IPS-18c (cell line): ENCODE measurements around the gene SS18L1.

Experiments
- H3K4me3 ChIP-seq: 2 replicates; pipeline ENCODE4 v1.7.0; 2013; ENCODE audit warnings: low read depth, mild to moderate bottlenecking, low read length, moderate library complexity; ENCODE audit not compliant: insufficient read depth
- H3K9me3 ChIP-seq: one replicate; pipeline ENCODE4 v1.6.1; 2013; ENCODE audit warnings: mild to moderate bottlenecking, low read length, moderate library complexity; ENCODE audit not compliant: control insufficient read depth, insufficient read depth

Gene SS18L1

DNA sequence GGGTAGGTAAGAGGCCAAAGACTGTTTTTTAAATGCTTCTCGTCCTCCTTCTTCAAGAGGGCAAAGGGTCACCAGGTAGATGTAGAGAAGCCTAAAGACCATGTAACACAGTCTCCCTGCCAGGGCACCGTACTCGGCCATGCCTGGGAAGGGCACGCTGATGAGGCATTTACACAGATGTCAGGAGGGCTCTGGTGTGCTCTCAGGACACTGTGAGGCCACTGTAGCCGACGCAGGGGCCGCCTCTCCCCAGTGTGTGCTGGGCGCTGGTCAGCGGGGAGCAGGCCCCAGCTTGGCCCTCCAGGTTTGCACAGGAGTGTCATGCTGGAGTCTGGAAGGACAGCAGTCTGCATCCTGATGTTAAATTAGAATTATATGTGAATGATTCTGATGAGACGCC, 32.1 kb downstream of the SS18L1 start:
- H3K9me3 ChIP-seq, result no peaks in the 10 kb centered on the region
- no peak overlapping the region for H3K4me3 ChIP-seq

DNA sequence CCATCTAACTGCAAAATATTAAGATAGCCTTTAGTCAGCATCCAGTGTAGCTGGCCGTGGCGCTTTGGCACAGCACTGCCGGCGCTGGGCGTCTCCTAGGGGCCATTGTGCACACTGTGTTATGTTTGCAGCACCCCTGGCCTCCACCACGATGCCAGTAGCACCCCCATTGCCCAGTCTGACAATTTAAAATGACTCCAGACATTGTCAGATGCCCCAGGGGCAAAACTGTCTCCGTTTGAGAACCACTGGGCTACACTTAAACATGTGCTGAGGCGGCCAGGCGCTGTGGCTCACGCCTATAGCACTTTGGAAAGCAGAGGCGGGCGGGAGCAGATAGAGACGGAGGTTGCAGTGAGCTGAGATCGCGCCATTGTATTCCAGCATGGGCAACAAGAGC, 33.3 kb downstream of the SS18L1 start:
- H3K4me3 ChIP-seq, result no peak overlapping the region
- no peaks in the 10 kb centered on the region for H3K9me3 ChIP-seq

DNA sequence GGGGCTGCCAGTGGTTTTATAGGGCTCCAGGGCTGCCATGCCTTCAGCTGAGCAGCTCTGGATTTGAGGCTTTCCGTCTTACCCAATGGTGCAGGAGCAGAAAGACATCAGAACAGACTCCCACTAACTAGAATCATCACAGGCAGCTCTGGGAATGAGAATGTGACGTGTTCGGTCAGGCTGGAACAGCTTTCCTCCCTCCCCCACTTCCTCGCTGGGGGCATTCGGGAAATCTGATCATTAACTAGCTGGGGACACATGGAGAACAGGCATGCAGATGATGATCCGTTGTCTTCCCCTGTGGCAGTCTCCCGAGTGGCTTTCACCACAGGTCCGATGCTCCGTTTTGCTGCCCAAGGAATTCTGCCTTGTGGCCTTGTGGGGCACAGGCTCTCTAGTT, 33.7 kb downstream of the SS18L1 start:
- Histone ChIP-seq H3K4me3 (no peak overlapping the region), H3K9me3 (no peaks in the 10 kb centered on the region)

DNA sequence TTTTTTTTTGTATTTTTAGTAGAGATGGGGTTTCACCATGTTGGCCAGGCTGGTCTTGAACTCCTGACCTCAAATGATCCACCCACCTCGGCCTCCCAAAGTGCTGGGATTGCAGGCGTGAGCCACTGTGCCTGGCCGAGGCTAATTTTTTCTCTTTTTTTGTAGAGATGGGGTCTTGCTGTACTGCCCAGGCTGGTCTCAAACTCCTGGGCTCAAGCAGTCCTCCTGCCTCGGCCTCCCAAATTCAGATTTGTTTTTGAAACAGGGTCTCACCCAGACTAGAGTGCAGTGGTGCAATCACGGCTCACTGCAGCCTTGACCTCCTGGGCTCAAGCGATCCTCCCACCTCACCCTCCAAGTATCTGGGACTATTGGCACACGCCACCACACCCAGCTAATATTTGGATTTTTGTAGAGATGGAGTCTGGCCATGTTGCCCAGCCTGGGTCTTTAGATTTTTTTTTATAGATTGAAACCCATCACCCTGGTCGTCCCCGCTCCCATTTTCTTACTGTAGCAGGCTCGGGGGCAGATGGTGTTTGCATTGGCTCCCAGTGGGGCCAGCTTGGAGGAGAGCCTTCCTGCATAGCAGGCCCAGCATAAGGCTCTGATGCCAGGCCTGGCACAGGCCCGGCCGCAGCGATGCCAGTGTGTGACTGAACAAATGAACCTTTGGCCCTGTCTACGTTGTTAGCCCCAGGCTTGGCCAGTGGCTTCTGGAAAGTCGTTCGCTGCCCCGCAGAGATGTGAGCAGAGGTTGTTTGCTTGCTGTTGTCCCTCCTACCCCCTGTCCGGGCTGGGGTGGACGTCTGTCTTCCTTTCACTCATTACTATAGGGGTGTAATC, 35.0 kb downstream of the SS18L1 start:
- no peaks in the 10 kb centered on the region for H3K9me3 ChIP-seq
- no peak overlapping the region for H3K4me3 ChIP-seq

DNA sequence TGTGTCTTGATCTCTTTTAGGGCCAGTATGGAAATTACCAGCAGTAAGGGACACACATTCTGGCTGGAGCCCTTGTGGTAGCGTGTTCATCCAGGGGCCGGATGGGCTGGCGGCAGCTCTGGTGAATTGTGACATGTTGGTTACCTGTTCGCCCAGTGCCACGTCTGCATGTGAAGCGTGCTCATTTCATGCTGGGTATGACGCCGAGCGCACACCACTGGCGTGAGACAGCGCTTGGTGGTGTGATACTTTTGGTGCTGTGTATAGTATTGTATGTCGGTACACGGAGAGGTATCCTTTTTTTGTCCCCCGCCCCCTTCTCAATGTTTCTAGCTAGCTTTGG, 35.6 kb downstream of the SS18L1 start:
- Histone ChIP-seq H3K9me3 (no peaks in the 10 kb centered on the region), H3K4me3 (no peak overlapping the region)

DNA sequence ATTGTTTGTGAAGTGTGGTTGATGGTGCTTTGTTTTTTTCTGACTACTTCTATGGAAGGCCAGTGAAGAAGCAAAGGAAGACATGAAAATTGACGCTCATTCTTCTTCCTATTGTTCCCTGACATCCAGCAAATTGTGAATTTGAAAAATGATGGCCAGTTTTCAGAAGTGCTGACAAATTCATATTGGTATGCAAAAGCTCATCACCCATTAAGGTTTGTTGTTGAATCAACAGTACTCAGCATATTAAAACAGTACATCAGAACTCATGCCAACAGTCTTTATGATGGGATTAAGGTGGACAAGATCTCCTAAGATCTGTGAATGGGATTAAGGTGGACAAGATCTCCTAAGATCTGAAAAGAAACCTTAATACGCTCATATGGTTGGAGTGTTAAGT, 38.2 kb downstream of the SS18L1 start:
- Histone ChIP-seq H3K9me3 (no peaks in the 10 kb centered on the region), H3K4me3 (peak overlapping the region; percentile 97; the same call in 1 of the 2 replicates)

DNA sequence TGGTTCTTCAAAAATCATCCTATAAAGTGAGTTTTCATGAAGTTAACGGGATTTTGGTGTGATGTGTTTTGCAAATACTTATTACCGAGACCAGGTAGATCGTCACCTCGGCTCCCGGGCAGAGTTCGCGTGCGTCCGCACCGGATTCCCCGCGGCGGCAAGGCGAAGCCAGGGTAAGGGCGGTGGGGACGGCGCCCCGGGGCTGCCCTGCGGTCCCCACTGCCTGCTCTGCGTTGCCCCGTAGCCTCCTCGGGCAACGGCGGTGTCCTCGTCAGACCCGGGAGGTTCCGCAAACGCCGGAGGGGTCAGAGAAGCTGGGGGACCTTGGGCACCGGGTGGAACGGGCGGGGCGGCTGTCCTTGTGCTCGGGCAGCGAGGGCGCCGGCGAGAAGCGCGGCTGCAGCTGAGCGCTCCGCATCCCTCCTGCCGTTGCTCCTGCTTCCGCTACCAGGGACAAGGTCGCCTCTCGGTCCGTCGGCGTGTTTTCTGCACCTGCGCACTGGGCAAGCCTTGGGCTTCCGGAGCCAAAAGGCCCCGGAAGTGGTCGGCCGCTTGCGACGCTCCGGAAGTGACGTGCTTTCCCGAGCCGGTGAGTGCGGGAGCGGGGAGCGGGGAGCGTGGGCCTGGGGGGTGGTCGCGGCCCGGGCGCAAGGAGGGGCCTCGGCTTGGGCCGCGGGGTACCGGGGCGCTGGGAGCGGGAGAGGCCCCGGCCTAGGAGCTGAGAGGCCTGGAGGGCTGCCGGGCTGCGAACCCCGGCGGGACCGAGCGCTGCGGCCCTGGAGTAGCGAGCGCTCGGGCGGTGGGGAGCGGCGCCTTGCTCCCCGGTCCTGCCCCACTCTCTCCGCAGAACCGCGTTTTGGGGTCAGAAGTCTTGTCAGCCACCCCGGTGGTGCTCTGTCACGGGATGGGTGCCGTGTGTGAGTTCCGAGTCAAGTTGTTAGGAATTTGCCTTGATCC, 39.2 kb downstream of the SS18L1 start, which contains the start of gene MTG2:
TSS of gene MTG2 (plus strand) at position 560 of the 957 bp plus-strand sequence. CDS start 10,393 bp downstream, outside the sequence.
- H3K9me3 ChIP-seq, result no peaks in the 10 kb centered on the region
- peak within 1 kb of the TSS; percentile 97 for H3K4me3 ChIP-seq

DNA sequence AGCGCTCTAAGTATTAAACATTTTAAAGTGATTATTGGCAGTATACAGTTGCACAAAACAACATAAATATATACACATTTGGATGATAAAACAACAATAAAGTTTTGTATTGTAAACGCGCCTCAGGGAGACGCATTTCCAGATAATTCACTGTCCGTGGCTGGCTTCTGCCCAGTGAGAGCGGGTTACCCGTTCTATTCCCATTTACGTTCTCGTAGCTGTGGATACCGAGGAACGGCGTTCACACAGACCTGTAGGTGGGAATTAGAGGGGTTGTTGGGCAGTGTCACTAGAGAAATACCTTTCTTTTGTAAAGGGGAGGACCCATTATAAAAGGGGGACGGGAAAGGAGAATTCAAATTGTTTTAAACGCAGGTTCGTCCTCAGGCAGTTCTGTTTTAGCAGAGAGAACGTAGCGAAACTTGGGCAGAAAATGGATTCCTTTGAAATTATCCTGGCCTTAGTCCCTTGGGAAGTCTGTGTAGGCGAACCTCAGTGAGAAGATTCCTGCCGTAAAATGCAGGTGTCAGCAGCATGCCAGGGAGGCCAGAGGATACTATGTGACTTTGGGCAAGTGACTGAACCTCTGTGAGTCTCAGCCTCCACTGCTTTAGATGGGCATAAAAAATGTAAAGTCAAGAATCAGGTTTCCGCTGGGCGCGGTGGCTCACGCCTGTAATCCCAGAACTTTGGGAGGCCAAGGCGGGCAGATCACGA, 40.0 kb downstream of the SS18L1 start:
- peak overlapping the region; percentile 97 for H3K4me3 ChIP-seq
- H3K9me3 ChIP-seq, result no peaks in the 10 kb centered on the region

DNA sequence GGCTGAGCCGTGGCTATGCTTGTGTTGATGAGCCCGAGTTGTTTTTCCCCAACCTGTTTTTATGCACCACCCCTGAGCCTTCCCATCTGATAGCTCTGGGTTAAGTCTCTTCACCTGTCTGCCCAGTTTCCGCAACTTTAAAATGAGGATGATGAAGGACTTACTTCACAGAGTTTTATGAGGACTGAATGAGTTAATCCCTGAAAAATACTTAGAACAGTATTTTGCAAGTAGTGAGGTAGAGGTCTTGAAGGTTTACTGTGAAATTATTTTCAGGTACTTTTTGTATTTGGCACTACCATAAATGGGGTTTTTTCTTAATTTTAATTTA, 42.5 kb downstream of the SS18L1 start:
- H3K4me3 ChIP-seq, result no peak overlapping the region
- H3K9me3 ChIP-seq, result no peaks in the 10 kb centered on the region

DNA sequence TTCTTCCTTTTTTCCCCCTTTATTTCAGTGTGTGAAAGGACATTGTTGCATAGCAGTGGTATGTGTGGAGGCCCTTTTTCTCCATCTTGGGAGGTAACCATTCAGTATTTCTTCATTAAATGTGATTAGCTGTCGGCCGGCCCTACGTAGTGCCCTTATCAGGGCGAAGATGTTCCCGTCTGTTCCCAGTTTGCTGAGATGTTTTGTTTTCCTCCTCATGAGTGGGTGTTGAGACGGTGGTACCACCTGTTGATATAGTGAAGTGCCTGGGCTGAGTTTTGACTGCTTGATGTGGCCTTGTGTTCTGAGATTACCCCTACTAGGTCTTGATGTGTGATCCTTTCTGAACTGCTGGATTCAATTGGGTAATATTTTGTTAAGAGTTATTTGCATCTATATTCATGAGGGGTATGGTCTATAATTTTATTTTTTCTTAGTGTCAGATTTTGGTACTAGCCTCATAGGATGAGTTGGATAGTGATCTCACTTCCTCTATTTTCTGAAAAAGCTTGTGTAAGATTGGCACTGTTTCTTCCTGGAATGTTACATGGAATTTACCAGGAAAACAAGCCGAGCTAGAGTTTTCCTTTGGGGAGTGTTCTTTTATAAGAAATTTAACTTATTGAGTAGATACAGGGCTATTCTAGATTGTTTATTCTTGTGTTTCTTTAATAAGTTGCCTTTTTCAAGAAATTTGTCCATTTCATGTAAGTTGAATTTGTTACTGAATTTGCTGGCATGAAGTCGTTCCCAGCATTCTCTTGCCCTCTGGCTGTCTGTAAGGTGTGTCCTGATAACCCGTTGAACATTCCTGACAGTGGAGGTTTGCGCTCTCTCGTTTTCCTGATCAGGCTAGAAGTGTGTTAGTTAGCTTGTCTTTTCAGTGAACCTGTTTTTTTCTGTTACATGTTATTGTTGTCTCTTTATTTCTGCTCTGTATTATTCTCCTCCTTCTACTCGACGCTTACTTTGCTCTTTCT, 43.6 kb downstream of the SS18L1 start:
- Histone ChIP-seq H3K9me3 (no peaks in the 10 kb centered on the region), H3K4me3 (no peak overlapping the region)

DNA sequence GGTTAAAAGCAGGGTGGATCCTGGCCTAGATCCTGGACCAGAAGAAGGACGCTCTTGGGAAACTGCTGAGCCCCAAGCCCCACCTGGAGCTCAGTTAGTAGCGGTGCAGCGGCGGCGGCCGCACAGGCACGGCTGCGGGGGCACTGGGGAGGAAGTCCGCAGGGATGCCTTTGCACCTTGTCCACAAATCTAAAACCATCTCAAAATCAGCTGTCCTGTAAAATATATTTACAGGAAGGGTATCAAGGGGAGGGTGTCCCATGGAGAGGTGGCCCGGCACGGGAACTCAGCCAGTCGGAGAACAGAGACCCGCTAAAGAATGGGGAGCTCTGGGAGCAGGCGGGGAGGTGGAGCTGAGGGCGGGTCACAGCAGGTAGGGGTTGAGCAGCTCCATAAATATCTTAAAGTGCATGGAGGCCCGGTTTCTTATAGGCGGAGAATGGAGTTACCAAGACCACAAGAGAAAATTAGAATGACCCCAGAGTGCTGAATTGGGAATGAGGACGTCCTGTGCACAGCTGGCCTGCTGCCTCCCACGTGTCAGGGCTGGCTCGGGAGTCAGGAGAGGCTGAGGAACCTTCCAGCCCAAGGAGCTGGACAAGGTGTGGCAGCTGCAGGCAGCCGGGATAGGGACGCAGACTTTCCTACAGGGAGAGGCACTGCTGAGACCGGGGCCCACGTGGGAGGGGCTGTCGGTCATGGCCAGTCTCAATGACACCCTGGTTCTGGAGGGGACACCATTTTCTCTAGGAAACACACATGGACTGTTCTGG, 47.3 kb downstream of the SS18L1 start:
- Histone ChIP-seq H3K4me3 (no peak overlapping the region), H3K9me3 (no peaks in the 10 kb centered on the region)

DNA sequence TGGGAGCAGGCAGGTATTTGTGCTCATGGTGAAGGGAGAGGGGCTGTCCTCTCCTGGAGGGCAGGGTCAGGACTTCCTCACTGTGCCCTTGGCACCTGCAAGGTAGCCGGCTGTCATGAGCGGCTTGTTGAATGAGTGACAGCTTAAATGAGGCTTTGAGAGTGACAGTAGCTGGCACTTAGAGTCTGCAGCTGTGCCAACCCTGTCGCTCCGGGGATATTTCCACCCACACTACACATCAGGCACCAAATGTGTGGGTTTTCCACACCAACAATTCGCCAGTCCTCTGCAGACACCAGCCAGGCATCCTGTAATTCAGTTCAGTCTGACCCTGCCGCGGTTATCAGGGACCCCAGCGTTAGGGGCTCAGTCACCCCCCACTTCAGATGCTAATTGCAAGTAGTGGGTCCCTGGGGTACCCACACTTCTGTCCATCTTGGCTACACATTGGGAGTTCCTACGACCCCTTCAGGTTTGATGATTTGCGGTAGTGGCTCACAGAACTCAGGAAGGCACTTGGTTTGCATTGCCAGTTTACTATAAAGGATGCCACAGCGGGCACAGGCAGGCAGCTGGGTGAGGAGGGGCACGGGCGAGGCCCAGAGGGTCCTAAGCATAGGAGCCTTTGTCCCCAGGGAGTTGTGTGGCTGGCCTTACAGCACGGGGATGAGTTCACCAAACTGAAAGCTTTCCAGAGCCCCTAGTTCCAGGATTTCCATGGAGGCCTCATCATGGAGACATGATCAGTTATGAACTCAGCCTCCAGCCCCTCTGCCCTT, 48.4 kb downstream of the SS18L1 start:
- no peak overlapping the region for H3K4me3 ChIP-seq
- H3K9me3 ChIP-seq, result no peaks in the 10 kb centered on the region

DNA sequence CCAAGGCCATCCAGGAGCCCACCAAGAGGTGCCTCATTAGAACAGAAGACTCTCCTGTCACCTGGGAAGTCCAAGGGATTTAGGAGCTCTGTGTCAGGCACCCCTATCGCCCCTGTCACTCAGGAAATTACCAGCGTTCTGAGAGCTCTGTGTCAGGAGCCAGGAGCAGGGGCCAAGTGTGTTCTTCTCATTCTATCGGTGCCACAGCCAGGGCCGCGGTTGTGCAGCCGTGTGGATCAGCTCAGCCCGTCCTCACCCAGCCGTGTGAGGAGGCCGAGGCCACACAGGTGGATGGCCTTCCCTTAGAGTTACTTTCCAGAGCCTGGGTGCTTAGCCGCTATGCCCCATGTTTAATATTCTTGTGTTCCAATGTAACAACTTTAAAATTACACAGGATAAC, 49.1 kb downstream of the SS18L1 start:
- no peaks in the 10 kb centered on the region for H3K9me3 ChIP-seq
- H3K4me3 ChIP-seq, result no peak overlapping the region

DNA sequence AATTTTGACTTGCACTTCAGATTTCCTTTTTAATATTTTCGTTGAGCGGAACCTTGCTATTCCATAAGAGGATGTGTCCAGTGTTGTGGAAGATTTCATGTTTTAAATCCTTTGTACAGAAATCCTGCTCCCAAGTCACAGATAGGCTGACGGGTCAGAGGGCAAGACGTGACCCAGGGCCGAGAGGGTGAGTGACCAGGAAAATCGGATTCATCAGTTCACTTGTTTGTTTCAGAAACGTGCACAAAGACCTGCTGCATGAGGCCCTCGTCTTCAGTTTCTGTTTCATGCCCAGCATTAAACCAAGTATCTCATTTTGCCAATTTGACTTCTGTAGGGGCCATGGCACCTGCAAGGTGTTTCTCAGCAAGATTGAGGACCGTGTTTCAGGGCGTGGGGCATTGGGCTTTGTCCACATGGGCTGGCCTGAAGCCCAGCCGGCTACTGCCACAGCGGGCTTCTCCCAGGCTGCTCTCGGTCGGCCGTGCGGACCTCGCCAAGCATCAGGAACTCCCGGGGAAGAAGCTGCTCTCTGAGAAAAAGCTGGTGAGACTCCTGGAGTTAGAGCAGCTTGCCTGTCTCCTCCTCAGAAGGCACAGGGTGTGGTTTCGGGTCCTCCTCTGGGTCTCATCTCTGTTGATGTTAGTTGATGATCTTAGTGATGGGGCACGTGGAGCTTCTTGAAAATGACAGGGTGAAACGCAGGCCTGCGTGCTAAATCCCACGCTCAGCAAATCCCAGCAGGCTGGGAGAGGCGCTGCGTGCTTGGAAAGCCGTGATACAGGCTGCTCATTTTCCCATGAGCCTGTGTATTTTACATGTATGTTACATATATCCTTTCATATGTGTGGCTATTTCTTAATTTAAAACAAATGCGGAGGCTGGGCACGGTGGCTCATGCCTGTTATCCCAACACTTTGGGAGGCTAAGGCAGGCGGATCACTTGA, 49.8 kb downstream of the SS18L1 start:
- Histone ChIP-seq H3K4me3 (no peak overlapping the region), H3K9me3 (no peaks in the 10 kb centered on the region)
